Hypothalamus (tissue), 51 donors: Measurements from ENCODE around the gene PHF8.

Experiments
- DNase-seq, 51 donors: peaks; one replicate each; lab custom pipeline; 2025; lab: John Stamatoyannopoulos, UW

The PHF8 gene

GRCh38 chrX:54029529-54030143, 14.6 kb downstream of the PHF8 start:
- DNase-seq: no peak

- DNase-seq: no peak
These were observed 19.9 kb downstream of the PHF8 start for GRCh38 chrX:54024350-54024749.

- no peak for DNase-seq
These were observed 31.3 kb downstream of the PHF8 start for GRCh38 chrX:54012830-54013500.

GRCh38 chrX:54007682-54008081, 36.6 kb downstream of the PHF8 start:
- DNase-seq: no peak

- no peak for DNase-seq
These were observed 46.5 kb downstream of the PHF8 start for GRCh38 chrX:53997724-53998123.

- no peak for DNase-seq
These were observed 51.7 kb downstream of the PHF8 start for GRCh38 chrX:53992589-53992988.

- no peak for DNase-seq
These were observed 54.1 kb downstream of the PHF8 start for GRCh38 chrX:53990171-53990570.

GRCh38 chrX:53984895-53985294, 59.4 kb downstream of the PHF8 start:
- DNase-seq: no peak

GRCh38 chrX:53974529-53974928, 69.7 kb downstream of the PHF8 start:
- DNase-seq: no peak

GRCh38 chrX:53969540-53969939, 74.7 kb downstream of the PHF8 start:
- no peak for DNase-seq

- no peak for DNase-seq
These were observed 94.0 kb downstream of the PHF8 start for GRCh38 chrX:53950130-53950733.

- DNase-seq: no peak
These were observed 104.1 kb downstream of the PHF8 start for GRCh38 chrX:53940180-53940579.

- no peak for DNase-seq
These were observed 105.1 kb downstream of the PHF8 start for GRCh38 chrX:53939127-53939526.

GRCh38 chrX:53930515-53931380, 113.5 kb downstream of the PHF8 start:
- no peak for DNase-seq

GRCh38 chrX:53926030-53926429, 118.2 kb downstream of the PHF8 start:
- DNase-seq: no peak

- no peak for DNase-seq
These were observed 125.6 kb downstream of the PHF8 start for GRCh38 chrX:53918702-53919101.

- no peak for DNase-seq
These were observed 143.7 kb downstream of the PHF8 start for GRCh38 chrX:53900623-53901022.

- no peak for DNase-seq
These were observed 149.0 kb downstream of the PHF8 start for GRCh38 chrX:53895270-53895669.
